ENCODE results near the gene GPR85.
A peak's percentile ranks its signal among the peaks of the same experiment; 100 is the strongest.

The GPR85 gene, protein sequence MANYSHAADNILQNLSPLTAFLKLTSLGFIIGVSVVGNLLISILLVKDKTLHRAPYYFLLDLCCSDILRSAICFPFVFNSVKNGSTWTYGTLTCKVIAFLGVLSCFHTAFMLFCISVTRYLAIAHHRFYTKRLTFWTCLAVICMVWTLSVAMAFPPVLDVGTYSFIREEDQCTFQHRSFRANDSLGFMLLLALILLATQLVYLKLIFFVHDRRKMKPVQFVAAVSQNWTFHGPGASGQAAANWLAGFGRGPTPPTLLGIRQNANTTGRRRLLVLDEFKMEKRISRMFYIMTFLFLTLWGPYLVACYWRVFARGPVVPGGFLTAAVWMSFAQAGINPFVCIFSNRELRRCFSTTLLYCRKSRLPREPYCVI

DNA sequence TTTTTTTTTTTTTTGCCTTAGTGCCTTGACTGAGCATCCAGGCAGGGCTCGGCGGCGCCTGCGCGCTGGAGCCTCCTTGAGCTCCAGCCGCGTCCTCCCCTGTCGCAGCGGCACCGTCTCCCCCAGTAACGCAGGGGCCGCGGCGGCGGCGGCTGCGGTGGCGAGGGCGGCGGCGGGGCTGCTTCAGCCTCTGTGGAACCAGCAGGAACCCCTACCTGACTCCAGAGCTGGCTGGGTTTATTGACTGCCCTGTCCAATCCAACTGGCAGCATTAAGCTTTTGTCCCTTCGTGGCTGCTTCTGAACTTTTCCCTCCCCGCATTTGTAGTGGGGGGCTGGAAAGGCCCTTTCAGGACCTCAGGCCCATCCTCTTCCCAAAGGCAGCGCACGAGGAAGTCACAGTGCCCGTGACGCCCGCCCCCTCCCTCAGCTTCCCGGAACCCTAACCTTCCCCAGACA lies at the start of gene GPR85:
GPR85 (minus strand) TSS at position 397 of the 458 bp plus-strand sequence. CDS start 2,106 bp downstream, outside the sequence.
- peak within 1 kb of the TSS; percentile 93 for H3K27ac ChIP-seq

DNA sequence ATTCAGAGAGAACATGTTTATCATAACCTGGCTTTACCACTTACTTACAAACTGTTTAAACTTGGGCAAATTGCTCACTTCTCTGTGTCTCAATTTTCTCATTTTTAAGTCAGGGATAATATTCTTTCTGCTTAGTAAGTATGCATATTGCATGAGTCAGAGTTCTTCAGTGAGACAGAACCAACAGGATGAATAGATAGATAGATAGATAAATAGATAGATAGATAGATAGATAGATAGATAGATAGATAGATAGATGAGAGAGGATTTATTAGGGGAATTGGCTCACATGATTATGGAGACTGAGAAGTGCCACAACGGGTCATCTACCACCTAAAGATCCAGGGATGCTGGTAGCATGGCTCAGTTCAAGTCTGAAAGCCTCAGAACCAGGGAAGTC lies 47.4 kb upstream of the GPR85 start:
- TF ChIP-seq FOXP2 (optimal IDR thresholded peaks at IDR 0.05; ENCODE audit: control extremely low read depth, extremely low read length, insufficient read depth) (no peak), EZH2 (IDR thresholded peaks at IDR 0.05) (no peak), POLR2AphosphoS5 (IDR thresholded peaks at IDR 0.05; ENCODE audit: borderline replicate concordance, low read depth, low read length) (no peak)
- no peak for DNase-seq (ENCODE audit: low read depth, low spot score)
- Histone ChIP-seq H3K27ac (no peak overlapping the region), H3K4me3 (no peak overlapping the region), H3K9ac (ENCODE audit: insufficient read length) (no peak overlapping the region), H3K36me3 (ENCODE audit: insufficient read depth, low read length) (no peaks in the 10 kb centered on the region), H3K9me3 (ENCODE audit: low read depth, low read length) (no peaks in the 10 kb centered on the region)

More for the DNA sequence above, at the start of gene GPR85:
- Histone ChIP-seq H3K9me3 (ENCODE audit: low read depth, low read length) (no peaks in the 10 kb centered on the region), H3K4me3 (peak within 1 kb of the TSS; percentile 69), H3K9ac (ENCODE audit: insufficient read length) (peak within 1 kb of the TSS; percentile 77), H3K36me3 (ENCODE audit: insufficient read depth, low read length) (no peaks in the 10 kb centered on the region)
- TF ChIP-seq POLR2AphosphoS5 (IDR thresholded peaks at IDR 0.05; ENCODE audit: borderline replicate concordance, low read depth, low read length) = peak; percentile 69; the same call in 1 of the 2 replicates
- TF ChIP-seq FOXP2 (optimal IDR thresholded peaks at IDR 0.05; ENCODE audit: control extremely low read depth, extremely low read length, insufficient read depth) = no peak
- no peak for TF ChIP-seq EZH2 (IDR thresholded peaks at IDR 0.05)
- DNase-seq (ENCODE audit: low read depth, low spot score) = no peak

DNA sequence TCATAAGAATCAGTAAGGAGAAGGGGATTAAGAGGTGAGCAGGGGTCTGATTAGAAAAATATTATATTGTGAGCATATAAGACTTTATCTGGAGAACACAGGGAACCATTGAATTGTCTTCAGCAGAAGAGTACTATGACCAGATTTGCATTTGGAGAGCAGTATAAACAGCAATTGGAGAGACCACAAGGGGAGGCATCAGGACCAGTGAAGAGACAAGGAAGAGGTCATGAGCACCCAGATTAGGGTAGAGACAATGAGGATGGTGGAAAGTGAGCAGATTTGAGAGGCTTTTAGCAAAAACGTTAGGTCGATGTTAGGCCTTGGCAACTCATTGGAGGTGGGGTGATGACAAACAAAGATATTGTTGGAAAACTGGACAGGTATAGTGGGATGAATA lies 44.7 kb upstream of the GPR85 start:
- TF ChIP-seq POLR2AphosphoS5 (IDR thresholded peaks at IDR 0.05; ENCODE audit: borderline replicate concordance, low read depth, low read length) (no peak), EZH2 (IDR thresholded peaks at IDR 0.05) (no peak), FOXP2 (optimal IDR thresholded peaks at IDR 0.05; ENCODE audit: control extremely low read depth, extremely low read length, insufficient read depth) (no peak)
- no peak overlapping the region for H3K9ac ChIP-seq (ENCODE audit: insufficient read length)
- no peak for DNase-seq (ENCODE audit: low read depth, low spot score)
- no peak overlapping the region for H3K4me3 ChIP-seq
- no peaks in the 10 kb centered on the region for H3K36me3 ChIP-seq (ENCODE audit: insufficient read depth, low read length)
- no peak overlapping the region for H3K27ac ChIP-seq
- no peaks in the 10 kb centered on the region for H3K9me3 ChIP-seq (ENCODE audit: low read depth, low read length)

DNA sequence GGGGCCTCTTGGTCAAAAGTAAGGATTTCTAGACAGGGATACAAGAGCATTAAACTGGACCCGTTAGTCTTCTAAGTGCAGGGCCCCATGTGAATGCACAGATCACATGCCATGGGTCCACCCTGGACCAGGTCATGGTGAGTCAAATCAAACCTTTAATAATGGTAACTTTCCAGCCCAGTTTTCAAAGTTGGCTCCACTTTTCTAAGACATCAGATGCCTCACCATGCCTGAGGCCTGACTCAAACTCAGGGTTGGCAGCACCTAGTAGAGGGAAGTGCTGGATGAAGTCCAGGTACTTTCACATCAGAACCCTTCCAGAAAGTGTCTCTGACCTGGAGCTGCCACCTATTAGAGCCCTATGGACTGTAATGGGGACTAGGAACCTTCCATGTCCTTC lies 41.4 kb upstream of the GPR85 start:
- DNase-seq (ENCODE audit: low read depth, low spot score) = no peak
- no peak overlapping the region for H3K9ac ChIP-seq (ENCODE audit: insufficient read length)
- no peaks in the 10 kb centered on the region for H3K36me3 ChIP-seq (ENCODE audit: insufficient read depth, low read length)
- no peak for TF ChIP-seq EZH2 (IDR thresholded peaks at IDR 0.05)
- no peak for TF ChIP-seq POLR2AphosphoS5 (IDR thresholded peaks at IDR 0.05; ENCODE audit: borderline replicate concordance, low read depth, low read length)
- TF ChIP-seq FOXP2 (optimal IDR thresholded peaks at IDR 0.05; ENCODE audit: control extremely low read depth, extremely low read length, insufficient read depth) = no peak
- H3K27ac ChIP-seq = no peak overlapping the region
- no peaks in the 10 kb centered on the region for H3K9me3 ChIP-seq (ENCODE audit: low read depth, low read length)
- H3K4me3 ChIP-seq = no peak overlapping the region

DNA sequence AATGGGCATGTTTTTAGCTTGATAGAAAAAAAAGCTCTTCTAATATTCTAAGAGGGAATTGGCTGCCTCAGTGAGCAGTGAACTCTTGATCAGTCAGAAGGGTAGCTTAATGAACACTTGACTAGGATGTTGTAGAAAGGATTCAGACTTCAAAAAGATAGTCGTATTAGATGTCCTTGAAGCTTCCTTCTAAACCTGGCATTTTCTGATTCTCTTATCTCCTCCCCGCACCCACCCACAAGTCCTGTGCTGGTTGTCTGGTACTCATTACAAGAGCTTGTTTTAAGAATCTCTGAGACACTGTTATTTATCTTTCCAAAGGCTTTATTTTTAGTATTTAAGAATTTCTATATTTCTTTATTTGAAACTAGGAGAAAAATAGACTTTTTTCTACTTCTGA lies 39.1 kb upstream of the GPR85 start:
- no peak overlapping the region for H3K9ac ChIP-seq (ENCODE audit: insufficient read length)
- no peaks in the 10 kb centered on the region for H3K9me3 ChIP-seq (ENCODE audit: low read depth, low read length)
- no peak for DNase-seq (ENCODE audit: low read depth, low spot score)
- H3K36me3 ChIP-seq (ENCODE audit: insufficient read depth, low read length) = no peaks in the 10 kb centered on the region
- H3K27ac ChIP-seq = no peak overlapping the region
- no peak for TF ChIP-seq POLR2AphosphoS5 (IDR thresholded peaks at IDR 0.05; ENCODE audit: borderline replicate concordance, low read depth, low read length)
- TF ChIP-seq EZH2 (IDR thresholded peaks at IDR 0.05) = no peak
- no peak for TF ChIP-seq FOXP2 (optimal IDR thresholded peaks at IDR 0.05; ENCODE audit: control extremely low read depth, extremely low read length, insufficient read depth)
- no peak overlapping the region for H3K4me3 ChIP-seq

DNA sequence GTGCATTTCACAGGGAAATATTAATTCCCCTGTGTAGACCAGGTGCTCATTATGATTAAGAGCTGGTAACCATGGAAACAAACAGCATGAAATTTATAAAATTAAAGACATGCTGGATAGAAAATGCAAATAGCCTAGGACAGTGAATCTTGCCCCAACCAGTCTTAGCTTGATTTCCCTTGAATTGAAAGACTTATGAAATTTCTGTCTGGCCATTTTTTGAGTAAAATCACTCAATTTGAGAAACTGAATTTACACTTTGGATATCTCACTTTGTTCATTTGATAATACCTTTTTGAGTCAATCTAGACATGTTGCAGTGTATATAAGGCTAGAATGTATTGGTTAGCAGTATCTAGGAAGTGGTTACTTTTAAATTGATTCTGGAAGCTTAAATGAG lies 36.1 kb upstream of the GPR85 start:
- TF ChIP-seq POLR2AphosphoS5 (IDR thresholded peaks at IDR 0.05; ENCODE audit: borderline replicate concordance, low read depth, low read length) = no peak
- no peak for TF ChIP-seq EZH2 (IDR thresholded peaks at IDR 0.05)
- TF ChIP-seq FOXP2 (optimal IDR thresholded peaks at IDR 0.05; ENCODE audit: control extremely low read depth, extremely low read length, insufficient read depth) = no peak
- H3K4me3 ChIP-seq = no peak overlapping the region
- no peak overlapping the region for H3K27ac ChIP-seq
- DNase-seq (ENCODE audit: low read depth, low spot score) = no peak
- H3K9me3 ChIP-seq (ENCODE audit: low read depth, low read length) = no peaks in the 10 kb centered on the region
- no peaks in the 10 kb centered on the region; the same call in 1 of the 2 replicates for H3K36me3 ChIP-seq (ENCODE audit: insufficient read depth, low read length)
- H3K9ac ChIP-seq (ENCODE audit: insufficient read length) = no peak overlapping the region

DNA sequence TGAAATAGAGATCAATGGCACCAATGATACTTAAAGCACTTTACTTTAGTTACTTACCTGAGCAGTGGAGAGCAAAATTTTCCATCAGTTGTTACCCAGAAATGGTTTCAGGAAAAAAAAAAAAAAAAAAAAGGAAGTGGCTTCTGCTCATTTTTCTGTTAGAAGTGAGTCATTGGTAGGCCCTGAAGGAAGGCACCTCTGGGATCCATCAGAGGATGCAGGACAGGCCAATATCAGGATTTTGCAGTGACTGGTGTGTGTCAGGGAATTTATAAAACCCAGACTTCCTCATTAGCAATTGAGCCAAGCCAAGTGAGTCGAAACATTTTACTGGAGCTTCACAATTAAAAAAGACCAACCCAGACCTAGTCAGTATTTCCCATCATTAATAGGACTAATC lies 34.0 kb upstream of the GPR85 start:
- Histone ChIP-seq H3K36me3 (ENCODE audit: insufficient read depth, low read length) (peaks cover 17% of the 10 kb centered on the region), H3K4me3 (no peak overlapping the region), H3K27ac (no peak overlapping the region), H3K9ac (ENCODE audit: insufficient read length) (no peak overlapping the region), H3K9me3 (ENCODE audit: low read depth, low read length) (no peaks in the 10 kb centered on the region)
- no peak for DNase-seq (ENCODE audit: low read depth, low spot score)
- TF ChIP-seq POLR2AphosphoS5 (IDR thresholded peaks at IDR 0.05; ENCODE audit: borderline replicate concordance, low read depth, low read length) = no peak
- no peak for TF ChIP-seq EZH2 (IDR thresholded peaks at IDR 0.05)
- TF ChIP-seq FOXP2 (optimal IDR thresholded peaks at IDR 0.05; ENCODE audit: control extremely low read depth, extremely low read length, insufficient read depth) = no peak

DNA sequence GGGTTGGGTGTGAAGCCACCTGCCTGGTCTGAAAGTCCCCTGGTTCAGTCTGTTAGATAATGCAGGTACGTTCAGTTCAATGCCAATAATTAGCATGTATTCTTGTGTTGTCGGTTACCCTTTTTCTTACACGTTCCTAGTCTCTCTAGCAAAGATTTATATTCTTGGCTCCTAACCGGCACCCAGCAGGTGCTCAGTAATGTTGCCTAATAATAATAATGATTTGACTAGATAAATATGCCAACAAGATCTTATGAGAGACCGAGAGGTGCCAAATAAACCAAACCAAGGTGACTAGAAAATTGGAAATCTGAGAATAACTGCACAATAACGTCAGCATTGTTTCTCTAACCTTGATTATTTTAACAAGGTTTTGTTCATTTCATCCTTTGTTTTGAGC lies 32.8 kb upstream of the GPR85 start:
- H3K36me3 ChIP-seq (ENCODE audit: insufficient read depth, low read length) = peaks cover 23% of the 10 kb centered on the region
- H3K27ac ChIP-seq = no peak overlapping the region
- TF ChIP-seq POLR2AphosphoS5 (IDR thresholded peaks at IDR 0.05; ENCODE audit: borderline replicate concordance, low read depth, low read length) (no peak), EZH2 (IDR thresholded peaks at IDR 0.05) (no peak)
- H3K9me3 ChIP-seq (ENCODE audit: low read depth, low read length) = no peaks in the 10 kb centered on the region
- DNase-seq (ENCODE audit: low read depth, low spot score) = no peak
- no peak overlapping the region for H3K9ac ChIP-seq (ENCODE audit: insufficient read length)
- H3K4me3 ChIP-seq = peak overlapping the region; percentile 99
